Measurements from ENCODE around the gene TAF6.

DNA sequence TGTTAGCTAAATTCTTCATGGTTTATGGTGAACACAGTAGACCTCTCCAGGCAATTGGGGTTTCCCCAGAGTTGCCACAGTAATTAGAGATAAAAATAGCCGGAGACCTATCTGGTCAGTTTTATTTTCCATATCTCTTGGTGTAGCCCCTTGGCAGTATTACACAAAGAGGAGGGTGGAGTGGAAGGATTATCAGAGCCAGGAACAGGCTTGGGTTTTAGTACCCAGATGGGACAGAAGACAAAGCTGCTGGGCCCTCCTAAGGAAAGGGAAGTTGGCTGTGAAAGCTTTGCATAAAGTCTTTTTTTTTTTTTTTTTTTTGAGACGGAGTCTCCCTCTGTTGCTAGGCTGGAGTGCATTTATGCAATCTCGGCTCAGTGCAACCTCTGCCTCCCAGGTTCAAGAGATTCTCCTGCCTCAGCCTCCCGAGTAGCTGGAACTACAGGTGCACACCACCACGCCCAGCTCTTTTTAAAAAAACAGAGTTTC, 59.9 kb downstream of the TAF6 start:
- no peak for TF ChIP-seq POLR2AphosphoS5 (IDR thresholded peaks at IDR 0.05; ENCODE audit: low read depth, low read length)
- no peak for TF ChIP-seq POLR2A (IDR thresholded peaks at IDR 0.05; ENCODE audit: low read depth, low read length)
- TF ChIP-seq TAF1 (IDR thresholded peaks at IDR 0.05; ENCODE audit: low read depth, low read length), result no peak
- TF ChIP-seq POU2F2 (IDR thresholded peaks at IDR 0.05; ENCODE audit: low read depth, low read length), result no peak

Measured in GM12891 (cell line).